ENCODE data around the gene ACVR1.

ACVR1 gene

GRCh38 chr2:157874348-157874747, 1.8 kb downstream of the ACVR1 start:
- TF ChIP-seq CTCF (IDR thresholded peaks at IDR 0.05; ENCODE audit: low read depth, low read length), result no peak
- peak overlapping the region; percentile 79 to 83 for H3K4me3 ChIP-seq (replicated peaks in 1 of 2; ENCODE audit: low read depth in 2 of 2, low read length in 2 of 2)
- no peak for DNase-seq (ENCODE audit: low read depth in 2 of 2)

- no peak for TF ChIP-seq CTCF (IDR thresholded peaks at IDR 0.05; ENCODE audit: low read depth, low read length)
- DNase-seq (ENCODE audit: low read depth in 2 of 2), result peak in 1 of 2 donors; percentile 29
- H3K4me3 ChIP-seq (replicated peaks in 1 of 2; ENCODE audit: low read depth in 2 of 2, low read length in 2 of 2), result no peak overlapping the region
These were observed 3.3 kb downstream of the ACVR1 start for GRCh38 chr2:157872791-157873190.

GRCh38 chr2:157871415-157871814, 4.7 kb downstream of the ACVR1 start:
- H3K4me3 ChIP-seq (replicated peaks in 1 of 2; ENCODE audit: low read depth in 2 of 2, low read length in 2 of 2), result no peak overlapping the region
- no peak for DNase-seq (ENCODE audit: low read depth in 2 of 2)
- TF ChIP-seq CTCF (IDR thresholded peaks at IDR 0.05; ENCODE audit: low read depth, low read length), result no peak

GRCh38 chr2:157868993-157869392, 7.1 kb downstream of the ACVR1 start:
- no peak for TF ChIP-seq CTCF (IDR thresholded peaks at IDR 0.05; ENCODE audit: low read depth, low read length)
- no peak overlapping the region for H3K4me3 ChIP-seq (replicated peaks in 1 of 2; ENCODE audit: low read depth in 2 of 2, low read length in 2 of 2)
- DNase-seq (ENCODE audit: low read depth in 2 of 2), result peak in 1 of 2 donors; percentile 20

GRCh38 chr2:157867703-157868102, 8.4 kb downstream of the ACVR1 start:
- no peak overlapping the region for H3K4me3 ChIP-seq (replicated peaks in 1 of 2; ENCODE audit: low read depth in 2 of 2, low read length in 2 of 2)
- no peak for TF ChIP-seq CTCF (IDR thresholded peaks at IDR 0.05; ENCODE audit: low read depth, low read length)
- no peak for DNase-seq (ENCODE audit: low read depth in 2 of 2)

GRCh38 chr2:157866666-157867642, 9.2 kb downstream of the ACVR1 start:
- DNase-seq (ENCODE audit: low read depth in 2 of 2), result no peak
- H3K4me3 ChIP-seq (replicated peaks in 1 of 2; ENCODE audit: low read depth in 2 of 2, low read length in 2 of 2), result no peak overlapping the region
- TF ChIP-seq CTCF (IDR thresholded peaks at IDR 0.05; ENCODE audit: low read depth, low read length), result no peak
